Stimulated activated effector memory CD8-positive, alpha-beta T cell treated with anti-CD3 and anti-CD28 coated beads, Interleukin-12 subunit alpha, Interleukin-12 subunit beta, amount 100 ng/mL, for 72 hours (primary cell): ENCODE results near the gene NBL1.

Source experiments
- ATAC-seq: fragments of 150-1000 bp; cut with Tn5 transposase; 2 replicates; pipeline ENCODE4 v1.10.0; 2021
- DNase-seq, 2 donors: peaks; one replicate each; pipeline ENCODE4 v3.0.0; 2021 to 2022; ENCODE audit warnings: low spot score in 2 of 2
- H3K27ac Mint-ChIP-seq: one replicate; pipeline ENCODE4 v1.8.0; 2022; ENCODE audit warnings: mild to moderate bottlenecking, mixed read lengths
- H3K36me3 Mint-ChIP-seq: one replicate; pipeline ENCODE4 v1.8.0; 2022; ENCODE audit warnings: mild to moderate bottlenecking, mixed read lengths
- H3K4me1 Mint-ChIP-seq: one replicate; pipeline ENCODE4 v1.8.0; 2022; ENCODE audit warnings: mixed read lengths
- H3K4me3 Mint-ChIP-seq: one replicate; pipeline ENCODE4 v1.8.0; 2022; ENCODE audit warnings: mild to moderate bottlenecking, mixed read lengths
- H3K9me3 Mint-ChIP-seq: one replicate; pipeline ENCODE4 v1.8.0; 2022; ENCODE audit warnings: mixed read lengths

Gene NBL1

GRCh38 chr1:19648239-19648638 is 4.1 kb downstream of the NBL1 start:
- H3K9me3 Mint-ChIP-seq: no peaks in the 10 kb centered on the region
- no peaks in the 10 kb centered on the region for H3K36me3 Mint-ChIP-seq
- peaks cover 35% of the 10 kb centered on the region for H3K4me1 Mint-ChIP-seq
- H3K27ac Mint-ChIP-seq: no peak overlapping the region
- no peak for ATAC-seq
- H3K4me3 Mint-ChIP-seq: no peak overlapping the region
- no peak for DNase-seq

- H3K27ac Mint-ChIP-seq: no peak overlapping the region
- no peaks in the 10 kb centered on the region for H3K9me3 Mint-ChIP-seq
- H3K4me1 Mint-ChIP-seq: peaks cover 31% of the 10 kb centered on the region
- DNase-seq: no peak
- no peak overlapping the region for H3K4me3 Mint-ChIP-seq
- H3K36me3 Mint-ChIP-seq: no peaks in the 10 kb centered on the region
- ATAC-seq: no peak
These were observed 4.6 kb downstream of the NBL1 start for GRCh38 chr1:19648689-19649088.

- Mint-ChIP-seq H3K4me1 (peaks cover 25% of the 10 kb centered on the region), H3K36me3 (no peaks in the 10 kb centered on the region), H3K9me3 (no peaks in the 10 kb centered on the region), H3K4me3 (no peak overlapping the region), H3K27ac (no peak overlapping the region)
- DNase-seq (no peak), ATAC-seq (no peak)
These were observed 6.5 kb downstream of the NBL1 start for GRCh38 chr1:19650416-19651140.

GRCh38 chr1:19651141-19651737 is 7.1 kb downstream of the NBL1 start:
- peaks cover 19% of the 10 kb centered on the region for H3K4me1 Mint-ChIP-seq
- no peaks in the 10 kb centered on the region for H3K36me3 Mint-ChIP-seq
- no peak overlapping the region for H3K27ac Mint-ChIP-seq
- peak; percentile 72 for ATAC-seq
- DNase-seq: peak in 1 of 2 donors; percentile 58
- H3K4me3 Mint-ChIP-seq: no peak overlapping the region
- H3K9me3 Mint-ChIP-seq: no peaks in the 10 kb centered on the region

GRCh38 chr1:19654386-19654785 is 10.3 kb downstream of the NBL1 start:
- peaks cover 19% of the 10 kb centered on the region for H3K4me1 Mint-ChIP-seq
- no peak overlapping the region for H3K27ac Mint-ChIP-seq
- DNase-seq (no peak), ATAC-seq (no peak)
- no peaks in the 10 kb centered on the region for H3K9me3 Mint-ChIP-seq
- H3K36me3 Mint-ChIP-seq: peaks cover 10% of the 10 kb centered on the region
- no peak overlapping the region for H3K4me3 Mint-ChIP-seq

GRCh38 chr1:19654886-19655717 is 11.0 kb downstream of the NBL1 start:
- ATAC-seq (no peak), DNase-seq (no peak)
- no peak overlapping the region for H3K27ac Mint-ChIP-seq
- H3K9me3 Mint-ChIP-seq: no peaks in the 10 kb centered on the region
- H3K4me1 Mint-ChIP-seq: peaks cover 21% of the 10 kb centered on the region
- no peak overlapping the region for H3K4me3 Mint-ChIP-seq
- peaks cover 10% of the 10 kb centered on the region for H3K36me3 Mint-ChIP-seq

GRCh38 chr1:19655718-19656080 is 11.6 kb downstream of the NBL1 start:
- no peak overlapping the region for H3K4me3 Mint-ChIP-seq
- no peak for ATAC-seq
- peaks cover 10% of the 10 kb centered on the region for H3K36me3 Mint-ChIP-seq
- peaks cover 16% of the 10 kb centered on the region for H3K4me1 Mint-ChIP-seq
- no peak overlapping the region for H3K27ac Mint-ChIP-seq
- no peaks in the 10 kb centered on the region for H3K9me3 Mint-ChIP-seq
- no peak for DNase-seq

- Mint-ChIP-seq H3K4me3 (no peak overlapping the region), H3K4me1 (peaks cover 16% of the 10 kb centered on the region), H3K36me3 (peaks cover 10% of the 10 kb centered on the region), H3K9me3 (no peaks in the 10 kb centered on the region), H3K27ac (no peak overlapping the region)
- DNase-seq: no peak
- ATAC-seq: no peak
These were observed 12.1 kb downstream of the NBL1 start for GRCh38 chr1:19656134-19656779.

- H3K4me3 Mint-ChIP-seq: no peak overlapping the region
- no peak overlapping the region for H3K27ac Mint-ChIP-seq
- H3K4me1 Mint-ChIP-seq: peaks cover 16% of the 10 kb centered on the region
- ATAC-seq (no peak), DNase-seq (no peak)
- H3K9me3 Mint-ChIP-seq: no peaks in the 10 kb centered on the region
- H3K36me3 Mint-ChIP-seq: peaks cover 10% of the 10 kb centered on the region
These were observed 12.8 kb downstream of the NBL1 start for GRCh38 chr1:19656780-19657466.

- DNase-seq (no peak), ATAC-seq (no peak)
- H3K27ac Mint-ChIP-seq: no peak overlapping the region
- peaks cover 16% of the 10 kb centered on the region for H3K4me1 Mint-ChIP-seq
- no peak overlapping the region for H3K4me3 Mint-ChIP-seq
- H3K36me3 Mint-ChIP-seq: peaks cover 10% of the 10 kb centered on the region
- H3K9me3 Mint-ChIP-seq: no peaks in the 10 kb centered on the region
These were observed 13.4 kb downstream of the NBL1 start for GRCh38 chr1:19657511-19657910.

- H3K4me3 Mint-ChIP-seq: no peak overlapping the region
- peaks cover 16% of the 10 kb centered on the region for H3K4me1 Mint-ChIP-seq
- no peaks in the 10 kb centered on the region for H3K9me3 Mint-ChIP-seq
- H3K36me3 Mint-ChIP-seq: peaks cover 10% of the 10 kb centered on the region
- no peak overlapping the region for H3K27ac Mint-ChIP-seq
- ATAC-seq (no peak), DNase-seq (no peak)
These were observed 14.1 kb downstream of the NBL1 start for GRCh38 chr1:19658186-19658585.

GRCh38 chr1:19661721-19662228 is 17.7 kb downstream of the NBL1 start:
- Mint-ChIP-seq H3K36me3 (peaks cover 10% of the 10 kb centered on the region), H3K9me3 (no peaks in the 10 kb centered on the region), H3K4me3 (no peak overlapping the region), H3K4me1 (peaks cover 28% of the 10 kb centered on the region), H3K27ac (no peak overlapping the region)
- ATAC-seq: no peak
- no peak for DNase-seq

GRCh38 chr1:19662313-19662712 is 18.2 kb downstream of the NBL1 start:
- Mint-ChIP-seq H3K36me3 (peaks cover 10% of the 10 kb centered on the region), H3K27ac (no peak overlapping the region), H3K4me1 (peaks cover 28% of the 10 kb centered on the region), H3K9me3 (no peaks in the 10 kb centered on the region), H3K4me3 (no peak overlapping the region)
- DNase-seq (no peak), ATAC-seq (no peak)

- Mint-ChIP-seq H3K27ac (no peak within 1 kb of the TSS), H3K4me3 (peak within 1 kb of the TSS; percentile 64)
- peak; percentile 43 for ATAC-seq
These were observed 20.5 kb downstream of the NBL1 start, which contains the start of gene HTR6 for GRCh38 chr1:19664453-19665185. HTR6 (plus strand) TSS chr1:19664875; CDS start chr1:19665754, 879 bp downstream.

More at GRCh38 chr1:19664453-19665185, 20.5 kb downstream of the NBL1 start, which contains the start of gene HTR6:
- H3K9me3 Mint-ChIP-seq: no peaks in the 10 kb centered on the region
- no peak for DNase-seq
- peaks cover 15% of the 10 kb centered on the region for H3K4me1 Mint-ChIP-seq
- no peaks in the 10 kb centered on the region for H3K36me3 Mint-ChIP-seq
